ACC112 (cell line): Measurements from ENCODE around the gene TTC7B.

Experiments used
- H2AFZ ChIP-seq: fragments of 200-600 bp; sonication (generic); one replicate; pipeline ENCODE4 v1.6.0; 2017; ENCODE audit warnings: antibody characterized with exemption, low read length; ENCODE audit not compliant: unreplicated experiment
- H3K27ac ChIP-seq: fragments of 200-600 bp; sonication (generic); 2 replicates; pipeline ENCODE4 v1.5.1; 2014; ENCODE audit warnings: low read depth, mild to moderate bottlenecking, antibody characterized with exemption, low read length, moderate library complexity
- H3K27me3 ChIP-seq: fragments of 200-600 bp; sonication (generic); 2 replicates; pipeline ENCODE4 v1.6.1; 2014; ENCODE audit warnings: mild to moderate bottlenecking, antibody characterized with exemption, low read length, moderate library complexity, mixed read lengths; ENCODE audit not compliant: insufficient read depth
- H3K36me3 ChIP-seq: fragments of 200-600 bp; sonication (generic); 2 replicates; pipeline ENCODE4 v1.6.1; 2016; ENCODE audit warnings: mild to moderate bottlenecking, antibody characterized with exemption, low read length, moderate library complexity, mixed read lengths; ENCODE audit not compliant: insufficient read depth
- H3K4me1 ChIP-seq: fragments of 200-600 bp; sonication (generic); one replicate; pipeline ENCODE4 v1.6.1; 2016; ENCODE audit warnings: low read length, mixed read lengths; ENCODE audit not compliant: insufficient read depth, unreplicated experiment, control insufficient read depth
- H3K4me3 ChIP-seq: fragments of 200-600 bp; sonication (generic); 2 replicates; pipeline ENCODE4 v1.5.1; 2014; ENCODE audit warnings: mild to moderate bottlenecking, low read depth, low read length
- H3K79me2 ChIP-seq: fragments of 200-600 bp; sonication (generic); one replicate; pipeline ENCODE4 v1.6.0; 2016; ENCODE audit warnings: low read length; ENCODE audit not compliant: control insufficient read depth, unreplicated experiment, insufficient read depth

TTC7B gene

GRCh38 chr14:90617961-90618360 is 198.3 kb downstream of the TTC7B start:
- Histone ChIP-seq H2AFZ (no peak overlapping the region), H3K79me2 (no peaks in the 10 kb centered on the region), H3K27ac (no peak overlapping the region), H3K36me3 (no peaks in the 10 kb centered on the region), H3K4me1 (peaks cover 4% of the 10 kb centered on the region), H3K27me3 (no peaks in the 10 kb centered on the region), H3K4me3 (no peak overlapping the region)

- Histone ChIP-seq H3K79me2 (no peaks in the 10 kb centered on the region), H3K36me3 (no peaks in the 10 kb centered on the region), H3K4me3 (no peak overlapping the region), H3K27ac (no peak overlapping the region), H3K4me1 (peaks cover 4% of the 10 kb centered on the region), H3K27me3 (no peaks in the 10 kb centered on the region), H2AFZ (no peak overlapping the region)
Observed at GRCh38 chr14:90616881-90617280, 199.3 kb downstream of the TTC7B start.

- Histone ChIP-seq H3K36me3 (no peaks in the 10 kb centered on the region), H3K27me3 (no peaks in the 10 kb centered on the region), H3K4me3 (no peak overlapping the region), H3K79me2 (no peaks in the 10 kb centered on the region), H3K4me1 (peaks cover 4% of the 10 kb centered on the region), H3K27ac (no peak overlapping the region), H2AFZ (no peak overlapping the region)
Observed at GRCh38 chr14:90616313-90616712, 199.9 kb downstream of the TTC7B start.

GRCh38 chr14:90615517-90616060 is 200.6 kb downstream of the TTC7B start:
- no peak overlapping the region for H3K27ac ChIP-seq
- H3K27me3 ChIP-seq: no peaks in the 10 kb centered on the region
- H3K4me3 ChIP-seq: no peak overlapping the region
- H3K79me2 ChIP-seq: no peaks in the 10 kb centered on the region
- peaks cover 4% of the 10 kb centered on the region for H3K4me1 ChIP-seq
- H2AFZ ChIP-seq: no peak overlapping the region
- H3K36me3 ChIP-seq: no peaks in the 10 kb centered on the region

- no peak overlapping the region for H3K27ac ChIP-seq
Observed at GRCh38 chr14:90614696-90615516, 201.3 kb downstream of the TTC7B start.

GRCh38 chr14:90613997-90614396 is 202.2 kb downstream of the TTC7B start:
- no peaks in the 10 kb centered on the region for H3K27me3 ChIP-seq
- no peaks in the 10 kb centered on the region for H3K36me3 ChIP-seq
- H3K4me3 ChIP-seq: no peak overlapping the region
- H2AFZ ChIP-seq: no peak overlapping the region
- peaks cover 4% of the 10 kb centered on the region for H3K4me1 ChIP-seq
- no peak overlapping the region for H3K27ac ChIP-seq
- H3K79me2 ChIP-seq: no peaks in the 10 kb centered on the region

More at GRCh38 chr14:90614696-90615516, 201.3 kb downstream of the TTC7B start:
- Histone ChIP-seq H3K36me3 (no peaks in the 10 kb centered on the region), H2AFZ (no peak overlapping the region), H3K4me1 (peaks cover 4% of the 10 kb centered on the region), H3K79me2 (no peaks in the 10 kb centered on the region), H3K4me3 (no peak overlapping the region), H3K27me3 (no peaks in the 10 kb centered on the region)

GRCh38 chr14:90613453-90613852 is 202.8 kb downstream of the TTC7B start:
- no peaks in the 10 kb centered on the region for H3K27me3 ChIP-seq
- no peak overlapping the region for H3K4me3 ChIP-seq
- no peak overlapping the region for H2AFZ ChIP-seq
- H3K27ac ChIP-seq: no peak overlapping the region
- no peaks in the 10 kb centered on the region for H3K79me2 ChIP-seq
- peaks cover 4% of the 10 kb centered on the region for H3K4me1 ChIP-seq
- no peaks in the 10 kb centered on the region for H3K36me3 ChIP-seq

GRCh38 chr14:90612801-90613200 is 203.4 kb downstream of the TTC7B start:
- Histone ChIP-seq H3K36me3 (no peaks in the 10 kb centered on the region), H2AFZ (no peak overlapping the region), H3K79me2 (no peaks in the 10 kb centered on the region), H3K27ac (no peak overlapping the region), H3K4me1 (peaks cover 4% of the 10 kb centered on the region), H3K4me3 (no peak overlapping the region), H3K27me3 (no peaks in the 10 kb centered on the region)

GRCh38 chr14:90611936-90612335 is 204.3 kb downstream of the TTC7B start:
- H2AFZ ChIP-seq: no peak overlapping the region
- H3K27ac ChIP-seq: no peak overlapping the region
- H3K27me3 ChIP-seq: no peaks in the 10 kb centered on the region
- H3K4me1 ChIP-seq: peaks cover 3% of the 10 kb centered on the region
- no peaks in the 10 kb centered on the region for H3K36me3 ChIP-seq
- no peak overlapping the region for H3K4me3 ChIP-seq
- no peaks in the 10 kb centered on the region for H3K79me2 ChIP-seq

- H3K27me3 ChIP-seq: no peaks in the 10 kb centered on the region
- H3K4me1 ChIP-seq: no peaks in the 10 kb centered on the region
- H3K36me3 ChIP-seq: no peaks in the 10 kb centered on the region
- no peak overlapping the region for H2AFZ ChIP-seq
- no peak overlapping the region for H3K27ac ChIP-seq
- H3K79me2 ChIP-seq: no peaks in the 10 kb centered on the region
- no peak overlapping the region for H3K4me3 ChIP-seq
Observed at GRCh38 chr14:90611501-90611900, 204.7 kb downstream of the TTC7B start.
